GM18870 (cell line): ENCODE results near the gene CREBZF.
"Not testable (repeated sequence)": the region's sequence is repeated elsewhere in the genome, so short reads cannot be mapped to it uniquely, and the experiment has no call there.

Source experiments
- ATAC-seq: cut with Tn5 transposase; IDR thresholded peaks from one replicate; pipeline ENCODE4 v1.9.1; 2021; ENCODE audit warnings: moderate library complexity; ENCODE audit not compliant: unreplicated experiment

CREBZF gene

DNA sequence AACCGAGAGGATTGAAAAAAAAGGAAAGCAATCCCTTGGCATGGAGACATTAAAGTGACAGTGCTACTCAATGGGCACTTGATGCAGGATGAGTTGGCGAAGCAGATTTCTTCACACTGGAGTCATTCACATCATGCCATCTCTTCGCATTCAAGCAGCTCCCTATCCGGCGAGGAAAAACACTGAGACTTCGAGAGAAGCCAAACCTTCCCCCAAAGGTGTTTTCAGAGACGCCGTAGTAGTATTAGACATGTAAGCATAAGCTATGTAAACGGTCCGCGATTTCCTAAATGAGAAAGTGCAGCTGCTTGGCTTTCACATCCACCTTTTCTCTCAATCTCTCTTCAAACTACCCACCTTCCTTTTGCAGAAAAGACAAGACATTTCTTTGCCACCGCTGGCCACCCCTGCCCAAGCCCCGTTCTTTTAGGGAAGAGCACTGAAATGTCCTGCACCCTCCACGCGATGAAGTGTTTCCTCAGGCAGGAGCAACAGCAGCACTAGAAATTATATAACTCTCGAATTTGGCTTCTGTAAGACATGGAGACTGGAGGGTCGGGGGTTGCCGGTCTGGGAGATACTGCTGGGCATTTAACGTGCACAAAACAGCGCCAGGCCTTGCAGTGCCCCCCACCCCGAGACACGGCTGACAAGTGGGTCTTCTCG, 37.5 kb downstream of the CREBZF start, which contains the start of gene DLG2:
Gene DLG2, minus strand, starts transcription at position 13 of the 666 bp plus-strand sequence.
- ATAC-seq, result no peak

DNA sequence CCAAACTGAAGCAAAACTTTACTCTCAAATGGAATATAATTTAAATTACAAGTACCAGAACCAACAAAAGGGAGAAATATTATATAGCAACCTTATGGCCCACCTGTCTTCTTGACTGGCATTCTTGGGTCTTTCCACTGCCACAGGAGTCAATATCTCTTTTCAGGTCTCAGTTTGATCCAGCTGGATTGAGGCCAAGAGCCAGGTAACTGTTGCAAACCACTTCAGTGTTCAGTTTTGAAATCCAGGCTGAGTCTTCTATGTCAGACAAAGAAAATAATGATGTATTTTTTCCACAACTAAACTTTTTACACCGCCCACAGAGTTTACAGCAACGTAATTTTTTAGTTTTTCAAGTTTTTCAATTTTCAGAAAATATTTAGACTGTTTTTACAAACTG, 38.4 kb downstream of the CREBZF start:
- ATAC-seq, result no peak

DNA sequence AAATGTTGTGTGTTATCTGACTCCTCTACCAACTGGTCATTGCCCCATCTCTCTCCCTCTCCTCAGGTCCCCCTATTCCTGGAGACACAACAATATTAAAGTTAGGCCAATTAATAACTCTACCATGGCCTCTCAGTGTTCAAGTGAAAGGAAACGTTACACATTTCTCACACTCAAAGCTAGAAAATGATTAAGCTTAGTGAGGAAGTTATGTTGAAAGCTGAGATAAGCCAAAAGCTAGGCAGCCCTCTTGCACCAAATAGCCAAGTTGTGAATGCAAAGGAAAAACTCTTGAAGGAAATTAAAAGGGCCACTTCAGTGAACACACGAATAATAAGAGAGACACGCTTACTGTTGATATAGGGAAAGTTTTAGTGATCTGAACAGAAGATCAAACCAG, 44.7 kb downstream of the CREBZF start:
- ATAC-seq, result no peak

DNA sequence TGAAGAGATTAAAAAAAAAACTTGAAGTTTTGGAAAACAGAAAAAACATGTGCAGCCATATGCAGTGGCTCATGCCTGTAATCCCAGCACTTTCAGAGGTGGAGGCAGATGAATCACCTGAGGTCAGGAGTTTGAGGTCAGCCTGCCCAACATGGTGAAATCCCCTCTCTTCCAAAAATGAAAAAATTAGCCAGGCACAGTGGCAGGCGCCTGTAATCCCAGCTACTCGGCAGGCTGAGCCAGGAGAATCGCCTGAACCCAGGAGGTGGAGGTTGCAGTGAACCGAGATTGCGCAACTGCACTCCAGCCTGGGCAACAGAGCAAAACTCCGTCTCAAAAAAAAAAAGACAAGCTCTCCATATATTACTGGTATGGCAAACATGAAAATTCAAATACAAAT, 45.4 kb downstream of the CREBZF start:
- ATAC-seq, result no peak

DNA sequence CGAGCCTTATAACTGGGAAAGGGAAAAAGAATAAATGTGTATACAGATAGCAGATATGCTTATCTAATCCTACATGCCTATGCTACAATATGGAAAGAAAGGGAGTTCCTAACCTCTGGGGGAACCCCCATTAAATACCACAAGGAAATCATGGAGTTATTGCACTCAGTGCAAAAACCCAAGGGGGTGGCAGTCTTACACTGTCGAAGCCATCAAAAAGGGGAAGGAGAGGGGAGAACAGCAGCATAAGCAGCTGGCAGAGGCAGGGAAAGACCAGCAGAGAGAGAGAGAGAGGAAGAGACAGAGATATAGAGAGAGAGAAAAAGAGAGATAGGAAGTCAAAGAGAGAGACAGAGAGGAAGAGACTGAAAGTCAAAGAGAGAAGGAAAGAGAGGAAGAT, 53.3 kb downstream of the CREBZF start:
- not testable (repeated sequence) for ATAC-seq
